SW 1271 (cell line): ENCODE data around the gene KRT14.
"Not testable (repeated sequence)": the region's sequence is repeated elsewhere in the genome, so short reads cannot be mapped to it uniquely, and the experiment has no call there.

Source experiments
- DNase-seq, 2 experiments: peaks; one replicate each; lab custom pipeline; 2025; lab: John Stamatoyannopoulos, UW

Gene KRT14

GRCh38 chr17:41606930-41607329 is 20.2 kb upstream of the KRT14 start:
- DNase-seq, result not testable (repeated sequence)

- no peak for DNase-seq
Measured at GRCh38 chr17:41602524-41602923, 15.8 kb upstream of the KRT14 start.

GRCh38 chr17:41600318-41600717 is 13.6 kb upstream of the KRT14 start:
- no peak for DNase-seq

- no peak for DNase-seq
Measured at GRCh38 chr17:41599680-41600079, 13.0 kb upstream of the KRT14 start.

- no peak for DNase-seq
Measured at GRCh38 chr17:41595585-41595984, 8.9 kb upstream of the KRT14 start.

- no peak for DNase-seq
Measured at GRCh38 chr17:41594363-41594915, 7.7 kb upstream of the KRT14 start.

GRCh38 chr17:41593306-41593981 is 6.7 kb upstream of the KRT14 start:
- no peak for DNase-seq

- no peak for DNase-seq
Measured at GRCh38 chr17:41592601-41593305, 6.1 kb upstream of the KRT14 start.

- no peak for DNase-seq
Measured at GRCh38 chr17:41589301-41589700, 2.6 kb upstream of the KRT14 start.

- no peak for DNase-seq
Measured at GRCh38 chr17:41588126-41588810, 1.6 kb upstream of the KRT14 start.

GRCh38 chr17:41585301-41586056 is 1.2 kb downstream of the KRT14 start:
- DNase-seq, result no peak

GRCh38 chr17:41584331-41584927 is 2.3 kb downstream of the KRT14 start:
- DNase-seq, result not testable (repeated sequence)

- no peak for DNase-seq
Measured at GRCh38 chr17:41583137-41584127, 3.3 kb downstream of the KRT14 start.

GRCh38 chr17:41582061-41582968 is 4.4 kb downstream of the KRT14 start:
- DNase-seq, result not testable (repeated sequence)

- no peak for DNase-seq
Measured at GRCh38 chr17:41581366-41582060, 5.2 kb downstream of the KRT14 start.

GRCh38 chr17:41580687-41581365 is 5.9 kb downstream of the KRT14 start:
- no peak for DNase-seq

GRCh38 chr17:41580244-41580575 is 6.5 kb downstream of the KRT14 start:
- DNase-seq, result no peak
